Activated CD4-positive, alpha-beta T cell treated with anti-CD3 and anti-CD28 coated beads, Interleukin-2, Interleukin-4, amounts not matched to agents 100 ng/mL and 50 ng/mL, durations not matched to agents 16 hours and 8 hours (primary cell): Measurements from ENCODE around the gene FSCB.
"Not testable (repeated sequence)": the region's sequence is repeated elsewhere in the genome, so short reads cannot be mapped to it uniquely, and the experiment has no call there.

ENCODE experiments used
- DNase-seq: peaks from one replicate; pipeline ENCODE4 v3.0.0-alpha.2; 2020; ENCODE audit warnings: low spot score

The FSCB gene

DNA sequence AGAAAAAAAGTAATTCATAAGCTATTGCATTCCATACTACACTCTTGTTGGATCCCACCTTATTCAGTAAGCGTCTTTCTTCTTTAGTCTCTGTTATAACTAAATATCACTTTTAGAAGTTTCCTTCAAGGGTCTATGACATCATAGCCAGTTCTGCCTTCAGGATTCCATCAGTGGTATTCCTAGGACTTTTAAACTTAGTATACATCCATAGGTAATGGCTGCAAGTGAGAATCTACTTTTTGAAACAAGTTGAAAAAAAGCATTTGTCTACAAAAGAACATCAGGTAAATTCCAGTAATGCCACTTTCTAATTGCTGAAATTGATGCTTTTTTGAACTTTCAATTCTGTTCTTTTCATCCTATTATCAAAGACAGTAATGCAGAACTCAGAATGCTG lies at the start of gene FSCB:
Gene FSCB, minus strand, starts transcription at position 101 of the 400 bp plus-strand sequence. CDS start 296 bp downstream, outside the sequence.
- no peak for DNase-seq

- DNase-seq, result no peak
Observed at GRCh38 chr14:44531658-44532057, 24.6 kb upstream of the FSCB start.

- no peak for DNase-seq
Observed at GRCh38 chr14:44530475-44530874, 23.4 kb upstream of the FSCB start.

GRCh38 chr14:44529026-44529425 lies 21.9 kb upstream of the FSCB start:
- DNase-seq, result no peak

- no peak for DNase-seq
Observed at GRCh38 chr14:44528180-44528579, 21.1 kb upstream of the FSCB start.

DNA sequence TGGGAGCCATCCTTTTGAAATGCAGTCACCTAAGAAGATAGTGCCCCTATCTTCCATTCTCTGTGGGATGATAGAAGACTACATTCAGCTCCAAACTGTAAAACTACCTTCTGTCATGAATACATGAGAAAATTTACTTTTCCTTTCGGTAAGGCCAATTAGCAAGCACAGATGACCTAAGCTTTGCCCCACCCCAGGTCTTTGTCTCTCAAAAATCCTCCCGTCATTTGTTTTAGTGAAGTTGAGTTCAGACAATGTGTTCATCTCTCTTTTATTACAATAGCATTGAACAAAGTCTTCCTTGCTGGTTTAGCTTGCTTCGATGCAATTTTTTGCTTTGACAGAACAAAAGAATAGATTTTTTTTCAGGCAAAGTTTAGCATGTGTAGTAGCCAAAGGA lies 18.2 kb upstream of the FSCB start:
- no peak for DNase-seq

DNA sequence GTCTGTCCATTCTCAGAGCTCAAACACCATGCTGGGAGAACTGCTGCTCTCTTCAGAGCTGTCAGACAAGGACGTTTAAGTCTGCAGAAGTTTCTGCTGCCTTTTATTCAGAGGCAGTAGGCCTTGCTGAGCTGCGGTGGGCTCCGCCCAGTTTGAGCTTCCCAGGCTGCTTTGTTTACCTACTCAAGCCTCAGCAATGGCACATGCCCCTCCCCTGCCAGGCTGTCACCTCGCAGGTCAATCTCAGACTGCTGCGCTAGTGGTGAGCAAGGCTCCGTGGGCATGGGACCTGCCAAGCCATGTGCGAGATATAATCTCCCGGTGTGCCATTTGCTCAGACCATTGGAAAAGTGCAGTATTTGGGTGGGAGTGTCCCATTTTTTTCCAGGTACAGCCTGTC lies 8.6 kb upstream of the FSCB start:
- not testable (repeated sequence) for DNase-seq

GRCh38 chr14:44508834-44509233 lies 1.8 kb upstream of the FSCB start:
- DNase-seq, result no peak

DNA sequence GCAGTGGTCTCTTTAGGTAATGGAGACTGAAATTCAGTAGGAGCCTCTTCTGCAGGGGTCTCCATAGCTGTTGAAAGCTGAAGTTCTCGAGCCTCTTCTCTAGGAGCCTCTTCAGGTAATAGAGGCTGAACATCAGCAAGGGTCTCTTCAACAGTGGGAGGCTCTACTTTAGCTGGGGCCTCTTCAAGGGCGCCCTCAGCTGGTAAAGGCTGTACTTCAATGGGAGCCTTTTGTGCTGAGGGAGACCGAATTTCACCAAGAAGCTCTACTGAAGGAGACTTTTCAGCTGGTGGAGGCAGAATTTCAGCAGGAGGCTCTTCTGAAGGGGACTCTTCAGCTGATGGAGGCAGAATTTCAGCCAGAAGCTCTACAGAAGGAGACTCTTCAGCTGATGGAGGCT lies 1.5 kb downstream of the FSCB start:
- no peak for DNase-seq

DNA sequence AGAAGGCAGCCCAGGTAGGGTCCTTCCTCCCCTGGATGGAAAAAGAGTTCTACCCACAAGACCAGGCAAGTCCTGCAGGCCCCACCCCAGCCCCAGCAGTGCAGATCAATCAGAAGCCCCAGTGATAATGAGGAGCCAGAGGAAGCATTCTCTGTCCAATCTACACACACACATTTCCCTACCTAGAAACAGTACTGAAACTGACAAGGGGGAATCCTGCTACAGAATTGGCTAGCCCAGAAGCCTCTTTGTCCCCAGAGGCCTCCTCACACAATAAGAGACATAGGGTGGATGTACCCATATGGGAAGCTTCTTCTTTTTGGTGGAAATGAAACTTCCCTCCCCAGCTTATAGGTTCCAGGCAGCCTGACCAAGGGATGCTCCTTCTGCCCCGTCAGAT lies 9.9 kb downstream of the FSCB start:
- DNase-seq, result no peak

DNA sequence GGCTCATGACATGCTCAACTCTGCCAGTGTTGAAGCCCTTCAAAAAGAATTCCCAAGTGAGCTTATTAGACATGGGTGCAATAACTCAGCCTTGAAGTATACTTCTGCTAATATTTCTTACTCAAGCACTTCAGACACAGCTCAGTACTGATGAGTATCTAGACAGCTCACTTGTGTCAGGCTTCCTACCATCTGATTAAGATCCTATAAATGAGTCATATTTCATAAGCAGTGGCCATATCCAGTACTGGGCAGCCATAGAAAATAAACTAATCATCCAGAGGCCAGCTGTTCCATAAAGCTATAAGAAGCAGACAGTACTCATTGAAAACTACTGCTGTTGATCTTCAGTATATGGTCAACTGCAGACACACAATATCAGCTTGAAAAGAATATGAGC lies 12.9 kb downstream of the FSCB start:
- no peak for DNase-seq

- DNase-seq, result no peak
Observed at GRCh38 chr14:44490966-44491365, 16.1 kb downstream of the FSCB start.

- DNase-seq, result no peak
Observed at GRCh38 chr14:44477953-44478352, 29.1 kb downstream of the FSCB start.

GRCh38 chr14:44468771-44469170 lies 38.3 kb downstream of the FSCB start:
- no peak for DNase-seq

DNA sequence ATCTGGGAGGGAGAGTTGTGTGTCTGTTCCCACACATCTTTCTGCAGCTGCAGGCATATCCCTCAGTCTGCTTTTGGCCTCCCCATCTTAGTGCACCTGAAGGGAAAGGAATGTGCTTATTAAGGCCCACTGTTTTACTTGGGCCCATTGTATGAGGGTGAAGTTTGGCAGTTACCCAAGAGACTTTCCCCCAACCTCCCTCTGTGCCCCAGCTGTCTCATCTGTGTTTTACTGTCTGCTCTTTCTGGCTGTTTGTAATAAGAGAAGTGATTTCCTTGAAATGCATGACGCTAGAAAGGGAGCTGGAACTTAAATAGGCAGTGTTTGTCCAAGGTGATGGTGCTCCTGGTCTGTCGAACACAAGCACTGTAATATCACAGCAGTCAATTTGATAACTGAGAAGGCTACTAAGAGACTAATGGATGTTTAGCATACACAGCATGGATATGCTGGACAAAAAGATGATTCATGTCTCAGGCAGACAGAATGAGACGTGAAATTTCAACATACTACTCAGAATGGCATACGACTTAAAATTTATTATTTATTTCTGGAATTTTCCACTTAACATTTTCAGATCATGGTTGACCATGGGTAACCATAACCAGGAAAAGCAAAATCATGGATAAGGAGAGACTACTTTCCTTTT lies 43.6 kb downstream of the FSCB start:
- DNase-seq, result no peak

DNA sequence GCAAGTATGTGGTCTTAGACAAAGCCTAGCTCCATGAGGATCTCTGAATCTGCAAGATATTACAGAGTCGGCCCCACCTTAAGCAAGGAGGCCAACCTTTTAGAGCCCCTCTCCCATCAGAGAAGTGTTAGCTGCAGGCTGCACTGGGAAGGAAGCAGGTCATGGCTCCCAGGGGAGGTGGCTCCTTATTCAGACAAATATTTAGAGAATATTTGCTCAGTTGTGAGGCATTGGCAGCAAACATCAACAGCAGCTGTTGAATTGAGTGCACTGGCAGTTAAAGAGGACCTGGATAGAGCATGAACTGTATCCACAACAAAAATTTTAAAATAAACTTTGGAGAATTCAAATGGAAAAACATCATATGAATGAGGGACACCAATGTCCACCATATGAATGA lies 44.7 kb downstream of the FSCB start:
- no peak for DNase-seq

GRCh38 chr14:44461811-44462210 lies 45.3 kb downstream of the FSCB start:
- no peak for DNase-seq
